CD4-positive, alpha-beta T cell (primary cell): ENCODE measurements around the gene TMEM273. TPM values are rescaled to one million over a fixed set of nuclear protein-coding genes. Genes with fewer than 3 reads are reported as not detected.

Source experiments
- ATAC-seq: fragments of 200-7000 bp; cut with Tn5 transposase; one replicate; pipeline ENCODE4 v1.10.0; 2022; ENCODE audit warnings: mild to moderate bottlenecking; ENCODE audit not compliant: poor library complexity
- CTCF ChIA-PET: fragments of 350-600 bp; sonication (Branson Sonifier 250); formaldehyde crosslinking; loops from one replicate; lab custom pipeline; 2021; ENCODE audit warnings: antibody characterized with exemption, inconsistent platforms; lab: Charles Lee
- POLR2A ChIA-PET: fragments of 350-600 bp; sonication (Branson Sonifier 250); formaldehyde crosslinking; loops from one replicate; lab custom pipeline; 2021; ENCODE audit warnings: antibody characterized with exemption, inconsistent platforms; lab: Charles Lee
- DNase-seq, 14 experiments: peaks; one replicate each; pipeline ENCODE4 v3.0.0-alpha.2; 2013 to 2020; ENCODE audit warnings: mixed read lengths in 2 of 14
- H3K27ac ChIP-seq, 2 donors: one replicate each; pipeline versions ENCODE4 v1.5.1 to v1.7.0; 2013; ENCODE audit warnings: low read length in 2 of 2, low read depth in 1 of 2, mild to moderate bottlenecking in 1 of 2
- H3K27me3 ChIP-seq, 2 experiments: 1 replicate in 1 of 2; 2 replicates in 1 of 2; pipeline versions ENCODE4 v1.6.1 to v1.7.0; 2013; ENCODE audit warnings: low read length in 2 of 2, control low read depth in 1 of 2, mild to moderate bottlenecking in 1 of 2, moderate library complexity in 1 of 2; ENCODE audit not compliant: insufficient read depth in 2 of 2, control insufficient read depth in 1 of 2
- H3K36me3 ChIP-seq: one replicate; pipeline ENCODE4 v1.6.1; 2013; ENCODE audit warnings: low read length, control low read depth; ENCODE audit not compliant: insufficient read depth
- H3K4me1 ChIP-seq: one replicate; pipeline ENCODE4 v1.6.1; 2013; ENCODE audit warnings: low read length, control low read depth; ENCODE audit not compliant: insufficient read depth
- H3K4me3 ChIP-seq: one replicate; pipeline ENCODE4 v1.5.1; 2013; ENCODE audit warnings: mild to moderate bottlenecking, low read length, moderate library complexity
- H3K9me3 ChIP-seq, 2 experiments: 1 replicate in 1 of 2; 2 replicates in 1 of 2; pipeline versions ENCODE4 v1.6.1 to v1.7.0; 2013; ENCODE audit warnings: low read length in 2 of 2, mild to moderate bottlenecking in 2 of 2, control low read depth in 1 of 2, moderate library complexity in 1 of 2; ENCODE audit not compliant: control insufficient read depth in 1 of 2, insufficient read depth in 1 of 2
- H3K27ac Mint-ChIP-seq: one replicate; pipeline ENCODE4 v1.8.0; 2020; ENCODE audit warnings: mixed read lengths
- H3K27me3 Mint-ChIP-seq: one replicate; pipeline ENCODE4 v1.8.0; 2021; ENCODE audit warnings: mixed read lengths
- H3K36me3 Mint-ChIP-seq: one replicate; pipeline ENCODE4 v1.8.0; 2021; ENCODE audit warnings: low read depth, mixed read lengths
- H3K4me1 Mint-ChIP-seq: one replicate; pipeline ENCODE4 v1.8.0; 2021; ENCODE audit warnings: low read depth, mixed read lengths
- H3K4me3 Mint-ChIP-seq: one replicate; pipeline ENCODE4 v1.8.0; 2020; ENCODE audit warnings: mild to moderate bottlenecking, mixed read lengths
- H3K9me3 Mint-ChIP-seq: one replicate; pipeline ENCODE4 v1.8.0; 2020; ENCODE audit warnings: mixed read lengths
- intact Hi-C, 2 experiments: fragments of 100-400 bp; cut with DNase I in 1 of 2; cut with micrococcal nuclease in 1 of 2; formaldehyde crosslinking; loops; one replicate each; pipeline versions ENCODE4 v1.15.1 to v1.9.0; 2023 to 2025; cut with DNase I, micrococcal nuclease
- total RNA-seq, 174 experiments: library from RNA in 2 of 174; stranded (reverse) in 2 of 174; gene quantifications; one replicate each; pipeline ENCODE4 v1.2.3 and lab custom pipeline; 2021 to 2026
- TF ChIP-seq, protein P1 (sequence below): fragments of 200-600 bp; IDR thresholded peaks from one replicate; pipeline ENCODE4 v1.8.0; 2022; ENCODE audit warnings: antibody characterized with exemption, mild to moderate bottlenecking

The TMEM273 gene
- total RNA-seq, 2 experiments from 2014 or later: 1.8 to 2.2 TPM

DNA sequence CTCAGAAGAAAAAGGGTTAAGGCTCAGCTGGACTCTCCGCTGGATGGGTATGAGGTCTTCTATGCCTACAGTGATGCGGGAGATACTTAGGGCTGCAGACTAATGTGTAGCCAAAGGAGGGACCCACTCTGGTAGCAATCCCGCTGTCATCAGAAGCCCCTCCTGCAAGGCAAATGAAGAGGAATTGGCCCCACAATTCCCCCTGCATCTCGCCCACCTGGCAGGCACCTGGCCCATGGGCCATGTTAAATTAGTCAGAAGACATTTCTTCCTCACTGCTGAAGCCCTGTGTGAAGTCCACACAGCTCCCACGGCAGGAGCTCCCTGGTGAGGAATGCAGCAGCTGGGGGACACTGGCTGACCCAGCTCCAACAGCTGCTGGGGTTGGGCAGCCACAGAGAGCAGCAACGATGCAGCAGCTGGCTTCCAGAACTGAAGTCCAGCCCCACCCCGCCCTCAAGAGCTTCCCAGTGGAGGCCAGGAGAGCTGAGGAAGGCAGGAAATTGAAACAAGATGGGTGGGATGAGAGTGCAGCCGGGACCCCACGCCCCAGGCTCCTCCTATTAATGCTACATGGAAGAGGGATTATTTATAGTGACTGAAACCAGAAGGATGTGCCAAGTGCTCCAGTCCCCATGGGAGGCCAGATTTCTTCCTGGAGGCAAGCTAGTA is 78.4 kb downstream of the TMEM273 start:
- Histone ChIP-seq H3K9me3 (peaks cover 0 to 16% of the 10 kb centered on the region in 2 experiments), H3K27me3 (peaks cover 6 to 23% of the 10 kb centered on the region in 2 experiments), H3K36me3 (no peaks in the 10 kb centered on the region), H3K4me1 (no peaks in the 10 kb centered on the region), H3K27ac (no peak overlapping the region), H3K4me3 (no peak overlapping the region)
- TF ChIP-seq, protein P1, sequence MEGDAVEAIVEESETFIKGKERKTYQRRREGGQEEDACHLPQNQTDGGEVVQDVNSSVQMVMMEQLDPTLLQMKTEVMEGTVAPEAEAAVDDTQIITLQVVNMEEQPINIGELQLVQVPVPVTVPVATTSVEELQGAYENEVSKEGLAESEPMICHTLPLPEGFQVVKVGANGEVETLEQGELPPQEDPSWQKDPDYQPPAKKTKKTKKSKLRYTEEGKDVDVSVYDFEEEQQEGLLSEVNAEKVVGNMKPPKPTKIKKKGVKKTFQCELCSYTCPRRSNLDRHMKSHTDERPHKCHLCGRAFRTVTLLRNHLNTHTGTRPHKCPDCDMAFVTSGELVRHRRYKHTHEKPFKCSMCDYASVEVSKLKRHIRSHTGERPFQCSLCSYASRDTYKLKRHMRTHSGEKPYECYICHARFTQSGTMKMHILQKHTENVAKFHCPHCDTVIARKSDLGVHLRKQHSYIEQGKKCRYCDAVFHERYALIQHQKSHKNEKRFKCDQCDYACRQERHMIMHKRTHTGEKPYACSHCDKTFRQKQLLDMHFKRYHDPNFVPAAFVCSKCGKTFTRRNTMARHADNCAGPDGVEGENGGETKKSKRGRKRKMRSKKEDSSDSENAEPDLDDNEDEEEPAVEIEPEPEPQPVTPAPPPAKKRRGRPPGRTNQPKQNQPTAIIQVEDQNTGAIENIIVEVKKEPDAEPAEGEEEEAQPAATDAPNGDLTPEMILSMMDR: no peak
- H3K27me3 Mint-ChIP-seq: peaks cover 19% of the 10 kb centered on the region
- no peak for DNase-seq
- H3K9me3 Mint-ChIP-seq: no peaks in the 10 kb centered on the region
- POLR2A ChIA-PET: no interaction called here
- H3K4me1 Mint-ChIP-seq: no peaks in the 10 kb centered on the region
- no peak overlapping the region for H3K4me3 Mint-ChIP-seq
- CTCF ChIA-PET: no interaction called here
- H3K36me3 Mint-ChIP-seq: no peaks in the 10 kb centered on the region
- H3K27ac Mint-ChIP-seq: no peak overlapping the region
- intact Hi-C loops: no loop called here
- ATAC-seq: no peak

DNA sequence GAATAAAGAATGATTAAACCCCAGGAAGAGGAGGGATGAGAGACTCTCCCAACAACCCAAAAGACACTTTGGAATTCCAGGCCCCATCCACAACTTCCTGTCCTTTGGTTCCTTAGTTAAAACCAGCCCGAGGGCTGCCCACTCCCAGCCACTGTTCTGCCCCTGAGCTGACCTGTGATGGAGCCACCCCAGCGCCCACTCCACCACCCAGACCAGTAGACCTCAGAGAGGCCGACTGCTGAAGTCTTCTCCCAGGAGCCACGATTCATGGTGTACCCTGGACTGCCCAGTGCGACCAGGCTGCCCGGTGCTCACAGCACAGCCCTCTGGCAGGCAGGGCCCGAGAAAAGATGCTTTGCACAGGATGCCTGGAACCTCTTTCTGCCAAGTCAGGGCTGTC is 79.5 kb downstream of the TMEM273 start:
- Mint-ChIP-seq H3K36me3 (no peaks in the 10 kb centered on the region), H3K9me3 (no peaks in the 10 kb centered on the region), H3K4me3 (no peak overlapping the region), H3K27me3 (peaks cover 7% of the 10 kb centered on the region), H3K4me1 (no peaks in the 10 kb centered on the region), H3K27ac (no peak overlapping the region)
- ChIA-PET CTCF (no interaction called here), POLR2A (no interaction called here)
- TF ChIP-seq, protein P1: no peak
- no peak for DNase-seq
- Histone ChIP-seq H3K27ac (no peak overlapping the region), H3K27me3 (peaks cover 0 to 14% of the 10 kb centered on the region in 2 experiments), H3K9me3 (peaks cover 0 to 18% of the 10 kb centered on the region in 2 experiments), H3K36me3 (no peaks in the 10 kb centered on the region), H3K4me3 (no peak overlapping the region), H3K4me1 (no peaks in the 10 kb centered on the region)
- ATAC-seq: no peak
- intact Hi-C loops: no loop called here

- no peak overlapping the region for H3K27ac ChIP-seq
- Mint-ChIP-seq H3K9me3 (no peaks in the 10 kb centered on the region), H3K4me1 (no peaks in the 10 kb centered on the region), H3K27me3 (no peaks in the 10 kb centered on the region), H3K36me3 (no peaks in the 10 kb centered on the region), H3K27ac (no peak overlapping the region), H3K4me3 (no peak overlapping the region)
- CTCF ChIA-PET: no interaction called here
- H3K4me1 ChIP-seq: no peaks in the 10 kb centered on the region
- ATAC-seq (no peak), DNase-seq (no peak)
- H3K4me3 ChIP-seq: no peak overlapping the region
- intact Hi-C loops: no loop called here
- POLR2A ChIA-PET: no interaction called here
- H3K9me3 ChIP-seq: peaks cover 0 to 18% of the 10 kb centered on the region in 2 experiments
- TF ChIP-seq, protein P1: no peak
- no peaks in the 10 kb centered on the region for H3K36me3 ChIP-seq
- peaks cover 0 to 6% of the 10 kb centered on the region in 2 experiments for H3K27me3 ChIP-seq
Observed at GRCh38 chr10:49107887-49108267, 80.3 kb downstream of the TMEM273 start.
